GM13977 (cell line): ENCODE results near the gene LYRM7.
"Not testable (repeated sequence)": the region's sequence is repeated elsewhere in the genome, so short reads cannot be mapped to it uniquely, and the experiment has no call there.

Experiments used
- DNase-seq: peaks from one replicate; pipeline ENCODE4 v3.0.0; 2012; ENCODE audit warnings: low spot score
- in situ Hi-C: fragments of 300-500 bp; cut with MboI; formaldehyde crosslinking; loops from one replicate; pipeline ENCODE4 v1.12.0; 2022; ENCODE audit warnings: low sequenced_read_pairs, low pct_unique_long_range_greater_than_20kb, mixed read lengths, inconsistent platforms; ENCODE audit not compliant: unreplicated experiment
- TF ChIP-seq, protein P1 (sequence below): IDR thresholded peaks from 2 replicates; pipeline ENCODE4 v1.5.1; 2012; ENCODE audit warnings: mild to moderate bottlenecking, control low read depth; ENCODE audit not compliant: insufficient read depth; ENCODE audit errors: extremely low read depth, missing control alignments

LYRM7 gene

GRCh38 chr5:131170540-131171275, at the start of gene LYRM7:
Gene LYRM7, plus strand, starts transcription at chr5:131170944. Its CDS starts 77 bp downstream, at chr5:131171021.
- in situ Hi-C loops = no loop called here
- TF ChIP-seq, protein P1, sequence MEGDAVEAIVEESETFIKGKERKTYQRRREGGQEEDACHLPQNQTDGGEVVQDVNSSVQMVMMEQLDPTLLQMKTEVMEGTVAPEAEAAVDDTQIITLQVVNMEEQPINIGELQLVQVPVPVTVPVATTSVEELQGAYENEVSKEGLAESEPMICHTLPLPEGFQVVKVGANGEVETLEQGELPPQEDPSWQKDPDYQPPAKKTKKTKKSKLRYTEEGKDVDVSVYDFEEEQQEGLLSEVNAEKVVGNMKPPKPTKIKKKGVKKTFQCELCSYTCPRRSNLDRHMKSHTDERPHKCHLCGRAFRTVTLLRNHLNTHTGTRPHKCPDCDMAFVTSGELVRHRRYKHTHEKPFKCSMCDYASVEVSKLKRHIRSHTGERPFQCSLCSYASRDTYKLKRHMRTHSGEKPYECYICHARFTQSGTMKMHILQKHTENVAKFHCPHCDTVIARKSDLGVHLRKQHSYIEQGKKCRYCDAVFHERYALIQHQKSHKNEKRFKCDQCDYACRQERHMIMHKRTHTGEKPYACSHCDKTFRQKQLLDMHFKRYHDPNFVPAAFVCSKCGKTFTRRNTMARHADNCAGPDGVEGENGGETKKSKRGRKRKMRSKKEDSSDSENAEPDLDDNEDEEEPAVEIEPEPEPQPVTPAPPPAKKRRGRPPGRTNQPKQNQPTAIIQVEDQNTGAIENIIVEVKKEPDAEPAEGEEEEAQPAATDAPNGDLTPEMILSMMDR = no peak

DNA sequence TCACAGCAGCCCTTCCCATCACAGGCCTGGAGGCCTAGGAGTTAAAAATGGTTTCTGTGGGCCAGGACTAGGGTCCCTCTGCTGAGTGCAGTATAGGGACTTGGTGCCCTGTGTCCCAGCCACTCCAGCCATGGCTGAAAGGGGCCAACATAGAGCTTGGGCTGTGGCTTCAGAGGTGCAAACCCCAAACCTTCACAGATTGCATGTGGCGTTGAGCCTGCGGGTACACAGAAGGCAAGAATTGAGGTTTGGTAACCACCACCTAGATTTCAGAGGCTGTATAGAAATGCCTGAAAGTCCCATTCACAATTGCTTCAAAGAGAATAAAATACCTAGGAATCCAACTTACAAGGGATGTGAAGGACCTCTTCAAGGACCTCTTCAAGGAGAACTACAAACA, 43.5 kb upstream of the LYRM7 start:
- in situ Hi-C loops, DNase-seq: not testable (repeated sequence)

More at GRCh38 chr5:131170540-131171275, at the start of gene LYRM7:
- DNase-seq = peak; percentile 88

GRCh38 chr5:131129306-131129705, 41.4 kb upstream of the LYRM7 start:
- in situ Hi-C loops = no loop called here
- DNase-seq = no peak
- TF ChIP-seq, protein P1 = no peak

DNA sequence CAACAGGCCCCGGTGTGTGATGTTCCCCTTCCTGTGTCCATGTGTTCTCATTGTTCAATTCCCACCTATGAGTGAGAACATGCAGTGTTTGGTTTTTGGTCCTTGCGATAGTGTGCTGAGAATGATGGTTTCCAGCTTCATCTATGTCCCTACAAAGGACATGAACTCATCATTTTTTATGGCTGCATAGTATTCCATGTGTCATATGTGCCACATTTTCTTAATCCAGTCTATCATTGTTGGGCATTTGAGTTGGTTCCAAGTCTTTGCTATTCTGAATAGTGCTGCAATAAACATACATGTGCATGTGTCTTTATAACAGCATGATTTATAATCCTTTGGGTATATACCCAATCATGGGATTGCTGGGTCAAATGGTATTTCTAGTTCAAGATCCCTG, 37.7 kb upstream of the LYRM7 start:
- DNase-seq, in situ Hi-C loops: not testable (repeated sequence)

DNA sequence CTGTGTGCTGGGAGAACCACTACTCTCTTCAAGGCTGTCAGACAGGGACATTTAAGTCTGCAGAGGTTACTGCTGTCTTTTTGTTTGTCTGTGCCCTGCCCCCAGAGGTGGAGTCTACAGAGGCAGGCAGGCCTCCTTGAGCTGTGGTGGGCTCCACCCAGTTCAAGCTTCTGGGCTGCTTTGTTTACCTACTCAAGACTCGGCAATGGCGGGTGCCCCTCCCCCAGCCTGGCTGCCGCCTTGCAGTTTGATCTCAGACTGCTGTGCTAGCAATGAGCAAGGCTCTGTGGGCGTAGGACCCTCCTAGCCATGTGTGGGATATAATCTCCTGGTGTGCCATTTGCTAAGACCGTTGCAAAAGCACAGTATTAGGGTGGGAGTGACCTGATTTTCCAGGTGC, 32.3 kb upstream of the LYRM7 start:
- in situ Hi-C loops, DNase-seq: not testable (repeated sequence)

GRCh38 chr5:131139321-131139720, 31.4 kb upstream of the LYRM7 start:
- in situ Hi-C loops = no loop called here
- no peak for DNase-seq
- TF ChIP-seq, protein P1 = no peak

DNA sequence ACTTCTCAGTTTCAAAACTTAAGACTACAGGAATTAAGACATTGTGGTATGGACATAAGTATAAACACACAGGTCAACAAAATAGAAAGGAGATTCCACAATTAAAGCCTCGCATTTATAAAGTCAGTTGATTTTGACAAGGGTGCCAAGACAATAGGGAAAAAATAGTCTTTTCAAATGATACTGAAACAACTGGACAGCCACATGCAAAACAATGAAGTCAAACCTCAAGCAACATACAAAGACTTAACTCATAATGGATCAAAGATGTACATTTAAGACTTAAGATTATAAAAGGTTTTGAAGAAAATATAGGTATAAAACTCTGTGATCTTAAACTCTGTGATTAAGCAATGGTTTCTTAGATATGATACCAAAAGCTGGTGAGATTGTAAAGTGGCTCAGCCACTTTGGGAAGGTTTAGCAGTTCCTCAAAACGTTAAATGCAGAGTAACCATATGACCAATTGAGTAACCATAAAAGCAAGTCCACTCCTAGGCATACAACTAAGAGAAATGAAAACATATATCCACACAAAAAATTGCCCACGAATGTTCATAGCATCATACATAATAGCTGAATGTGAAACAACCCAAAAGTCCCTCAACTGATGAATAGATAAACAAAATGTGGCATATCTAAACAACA, 27.6 kb upstream of the LYRM7 start:
- TF ChIP-seq, protein P1 = no peak
- in situ Hi-C loops = no loop called here
- no peak for DNase-seq

DNA sequence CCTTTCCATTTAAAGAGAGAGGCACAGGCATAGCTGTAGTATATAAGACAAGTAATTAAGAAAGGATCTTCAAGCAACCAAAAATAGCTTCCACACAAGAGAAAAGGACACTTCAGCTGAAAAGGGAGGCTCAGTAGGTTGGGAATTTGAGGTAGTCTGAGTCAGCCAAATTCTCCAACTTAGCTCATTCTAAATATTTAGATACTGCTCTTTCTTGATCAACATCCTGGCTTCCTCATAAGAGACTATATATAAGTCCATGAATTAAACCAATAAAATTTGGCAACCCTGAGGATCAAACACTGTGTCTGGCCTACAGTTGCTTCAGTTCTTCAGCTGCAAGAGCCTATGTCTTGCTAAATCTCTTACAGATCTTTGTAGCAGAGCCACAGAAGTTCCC, 23.5 kb upstream of the LYRM7 start:
- no peak for DNase-seq
- TF ChIP-seq, protein P1 = no peak
- in situ Hi-C loops = no loop called here
